Endothelial cell (in vitro differentiated cells): Measurements from ENCODE around the gene VIPR1. TPM values are rescaled to one million over a fixed set of nuclear protein-coding genes. Genes with fewer than 3 reads are reported as not detected.

Experiments used
- DNase-seq: peaks from one replicate; pipeline ENCODE4 v3.0.0; 2021; ENCODE audit warnings: low spot score
- H3K27ac Mint-ChIP-seq: one replicate; pipeline ENCODE4 v1.8.0; 2021; ENCODE audit warnings: mixed read lengths, inconsistent platforms; ENCODE audit not compliant: unreplicated experiment
- H3K27me3 Mint-ChIP-seq: one replicate; pipeline ENCODE4 v1.8.0; 2021; ENCODE audit warnings: mild to moderate bottlenecking, moderate library complexity, mixed read lengths, inconsistent platforms; ENCODE audit not compliant: unreplicated experiment
- H3K36me3 Mint-ChIP-seq: one replicate; pipeline ENCODE4 v1.8.0; 2021; ENCODE audit warnings: mild to moderate bottlenecking, low read depth, mixed read lengths, inconsistent platforms; ENCODE audit not compliant: unreplicated experiment
- H3K4me1 Mint-ChIP-seq: one replicate; pipeline ENCODE4 v1.8.0; 2021; ENCODE audit warnings: mild to moderate bottlenecking, mixed read lengths, inconsistent platforms; ENCODE audit not compliant: unreplicated experiment
- H3K4me3 Mint-ChIP-seq: one replicate; pipeline ENCODE4 v1.8.0; 2021; ENCODE audit warnings: mild to moderate bottlenecking, mixed read lengths, inconsistent platforms; ENCODE audit not compliant: unreplicated experiment
- H3K9me3 Mint-ChIP-seq: one replicate; pipeline ENCODE4 v1.8.0; 2021; ENCODE audit warnings: mixed read lengths, inconsistent platforms; ENCODE audit not compliant: unreplicated experiment
- CTCF ChIP-seq: fragments of 200-600 bp; sonication (generic); IDR thresholded peaks from one replicate; pipeline ENCODE4 v1.5.0; 2021; ENCODE audit warnings: antibody characterized with exemption; ENCODE audit not compliant: unreplicated experiment
- total RNA-seq: library from RNA; stranded (reverse); fragmentation: NEBNext Ultra II Directional; extraction: Animal tissue kit (Norgen Biotek cat#: 25700); gene quantifications from one replicate; pipeline ENCODE4 v1.2.1, GENCODE V29; 2021; ENCODE audit not compliant: unreplicated experiment

Gene VIPR1
- total RNA-seq, 1 donor from 2014 or later, result 5.4 TPM

DNA sequence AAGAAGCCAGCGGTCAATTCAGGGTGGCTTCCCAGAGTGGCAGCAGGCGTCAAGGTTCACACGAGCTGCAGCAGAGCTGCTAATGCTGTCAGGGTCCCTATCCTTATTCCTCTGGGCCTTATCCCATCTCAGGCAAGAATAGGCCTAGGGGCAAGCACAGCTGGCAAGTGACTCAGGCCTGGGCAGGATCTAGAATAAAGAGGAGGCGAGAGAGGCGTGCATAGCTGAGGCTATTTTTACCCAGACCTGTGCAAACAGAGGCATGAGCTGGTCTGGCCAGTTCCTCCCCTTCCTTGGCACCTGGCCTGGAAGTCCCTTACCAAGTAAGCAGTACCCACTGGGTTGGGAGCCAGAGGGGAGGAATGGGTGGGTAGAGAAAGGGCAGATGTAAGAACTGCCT is 12.2 kb upstream of the VIPR1 start:
- Mint-ChIP-seq H3K27me3 (peaks cover 4% of the 10 kb centered on the region), H3K4me1 (peaks cover 25% of the 10 kb centered on the region), H3K27ac (no peak overlapping the region), H3K36me3 (no peaks in the 10 kb centered on the region), H3K4me3 (no peak overlapping the region), H3K9me3 (no peaks in the 10 kb centered on the region)
- TF ChIP-seq CTCF, result no peak
- no peak for DNase-seq

DNA sequence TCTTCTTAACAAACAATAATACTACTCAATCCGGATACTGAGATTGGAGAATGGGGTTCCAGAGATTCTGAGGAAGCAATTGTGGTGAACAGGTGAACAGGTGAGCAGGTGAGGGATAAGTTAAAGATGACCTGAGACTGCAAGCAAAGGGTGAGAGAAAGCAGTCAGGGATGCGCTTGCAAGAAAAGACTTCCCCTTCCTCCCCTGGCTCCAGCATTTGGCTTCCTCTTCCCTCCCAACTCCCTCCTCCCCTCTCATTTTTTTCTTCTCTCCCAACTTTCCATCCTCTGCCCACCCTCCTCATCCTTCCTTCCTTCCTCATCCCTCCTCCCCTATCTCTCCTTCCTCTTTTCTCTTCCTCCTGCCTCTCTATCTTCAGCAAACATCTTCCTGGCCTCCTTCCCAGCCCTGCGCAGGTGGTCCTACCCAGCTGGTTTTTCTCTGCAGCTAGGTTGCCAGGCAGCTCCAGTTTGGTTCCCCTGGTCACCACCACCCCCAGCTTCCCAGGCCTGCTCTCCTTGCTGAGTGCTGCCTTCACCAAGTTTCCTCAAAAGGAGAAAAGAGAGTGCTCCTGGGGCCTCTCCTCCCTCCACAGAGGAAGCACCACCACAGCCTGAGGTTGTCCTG is 10.4 kb upstream of the VIPR1 start:
- no peak for DNase-seq
- Mint-ChIP-seq H3K27ac (no peak overlapping the region), H3K4me1 (peaks cover 27% of the 10 kb centered on the region), H3K4me3 (no peak overlapping the region), H3K9me3 (no peaks in the 10 kb centered on the region), H3K27me3 (peaks cover 4% of the 10 kb centered on the region), H3K36me3 (no peaks in the 10 kb centered on the region)
- no peak for TF ChIP-seq CTCF

DNA sequence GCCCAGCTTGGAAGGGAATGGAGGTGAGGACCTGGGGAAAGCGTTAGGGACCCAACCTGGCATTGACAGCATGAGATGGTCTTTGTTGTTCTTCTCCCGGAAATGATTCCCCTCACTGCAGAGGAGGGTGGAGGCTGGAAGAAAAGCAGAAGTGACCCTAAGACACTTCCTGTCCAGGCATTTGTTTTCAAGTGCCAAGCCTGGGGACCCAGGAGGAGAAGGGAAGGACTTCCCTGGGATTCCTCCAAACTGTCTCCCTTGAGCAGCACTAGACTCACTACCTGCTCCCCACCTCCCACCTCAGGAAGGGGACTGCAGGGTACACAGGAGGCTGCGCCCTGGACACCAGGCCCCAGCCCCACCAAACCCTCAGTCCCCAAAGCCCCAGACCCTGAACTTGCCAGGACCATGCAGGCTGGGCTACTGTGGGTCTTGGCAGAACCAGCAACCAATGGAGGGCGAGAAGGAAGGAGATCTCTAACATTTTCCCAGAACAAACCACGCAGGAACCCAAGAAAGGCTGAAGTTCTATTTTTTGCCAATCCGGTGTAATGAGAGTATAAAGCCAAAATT is 9.8 kb upstream of the VIPR1 start:
- Mint-ChIP-seq H3K4me3 (no peak overlapping the region), H3K9me3 (no peaks in the 10 kb centered on the region), H3K27me3 (peaks cover 4% of the 10 kb centered on the region), H3K36me3 (no peaks in the 10 kb centered on the region), H3K4me1 (peaks cover 30% of the 10 kb centered on the region), H3K27ac (peak overlapping the region; percentile 7)
- DNase-seq, result no peak
- no peak for TF ChIP-seq CTCF

GRCh38 chr3:42493126-42493797 is 9.2 kb upstream of the VIPR1 start:
- TF ChIP-seq CTCF, result no peak
- Mint-ChIP-seq H3K9me3 (no peaks in the 10 kb centered on the region), H3K4me1 (peaks cover 30% of the 10 kb centered on the region), H3K27ac (no peak overlapping the region), H3K36me3 (no peaks in the 10 kb centered on the region), H3K27me3 (peaks cover 4% of the 10 kb centered on the region), H3K4me3 (no peak overlapping the region)
- no peak for DNase-seq

DNA sequence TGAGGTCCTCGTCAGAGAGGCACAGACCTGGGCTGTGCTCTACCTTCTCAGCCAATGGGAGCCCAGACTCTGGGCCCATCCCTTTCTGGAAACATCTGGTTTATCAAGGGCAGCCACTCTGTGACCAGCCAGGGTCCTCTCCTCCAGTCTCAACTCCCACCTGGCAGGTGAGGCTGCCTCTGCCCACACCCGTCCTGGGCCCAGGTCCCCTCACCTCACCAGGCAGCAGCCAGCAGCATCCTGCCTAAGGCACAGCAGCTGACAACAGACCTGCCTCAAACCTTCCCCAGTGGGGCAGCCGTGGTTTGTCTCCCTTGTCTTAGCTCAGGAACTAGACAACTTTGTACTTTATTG is 8.7 kb upstream of the VIPR1 start:
- Mint-ChIP-seq H3K27ac (no peak overlapping the region), H3K4me3 (no peak overlapping the region), H3K27me3 (peaks cover 9% of the 10 kb centered on the region), H3K9me3 (no peaks in the 10 kb centered on the region), H3K36me3 (no peaks in the 10 kb centered on the region), H3K4me1 (peaks cover 26% of the 10 kb centered on the region)
- no peak for DNase-seq
- TF ChIP-seq CTCF, result no peak
